ENCODE measurements around the gene HCLS1.

HCLS1 gene

DNA sequence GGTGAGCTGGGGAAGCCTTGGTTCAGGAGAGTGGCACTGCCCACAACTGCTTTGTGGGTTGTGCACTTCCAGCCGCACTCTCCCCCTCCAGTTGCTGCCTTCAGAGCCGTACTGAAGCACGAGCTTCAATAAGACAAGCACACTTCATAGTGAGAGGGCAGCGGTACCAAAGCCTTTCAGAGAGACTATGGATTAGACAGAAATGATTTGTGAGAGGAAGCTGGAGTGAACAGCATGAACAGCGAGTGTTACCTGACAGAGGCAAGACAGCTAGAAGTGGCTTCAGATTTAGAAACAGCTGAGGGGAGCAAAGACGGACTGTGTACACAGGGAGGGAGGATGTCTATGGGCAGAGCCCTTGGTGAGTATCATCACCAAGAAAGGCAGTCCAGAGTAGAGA is 31.1 kb downstream of the HCLS1 start:
- TF ChIP-seq SIN3A (IDR thresholded peaks at IDR 0.05; ENCODE audit: borderline replicate concordance, insufficient read depth, low read length) = no peak
- TF ChIP-seq POLR2AphosphoS5 (IDR thresholded peaks at IDR 0.05; ENCODE audit: low read depth, low read length) = no peak
- TF ChIP-seq, protein P1, sequence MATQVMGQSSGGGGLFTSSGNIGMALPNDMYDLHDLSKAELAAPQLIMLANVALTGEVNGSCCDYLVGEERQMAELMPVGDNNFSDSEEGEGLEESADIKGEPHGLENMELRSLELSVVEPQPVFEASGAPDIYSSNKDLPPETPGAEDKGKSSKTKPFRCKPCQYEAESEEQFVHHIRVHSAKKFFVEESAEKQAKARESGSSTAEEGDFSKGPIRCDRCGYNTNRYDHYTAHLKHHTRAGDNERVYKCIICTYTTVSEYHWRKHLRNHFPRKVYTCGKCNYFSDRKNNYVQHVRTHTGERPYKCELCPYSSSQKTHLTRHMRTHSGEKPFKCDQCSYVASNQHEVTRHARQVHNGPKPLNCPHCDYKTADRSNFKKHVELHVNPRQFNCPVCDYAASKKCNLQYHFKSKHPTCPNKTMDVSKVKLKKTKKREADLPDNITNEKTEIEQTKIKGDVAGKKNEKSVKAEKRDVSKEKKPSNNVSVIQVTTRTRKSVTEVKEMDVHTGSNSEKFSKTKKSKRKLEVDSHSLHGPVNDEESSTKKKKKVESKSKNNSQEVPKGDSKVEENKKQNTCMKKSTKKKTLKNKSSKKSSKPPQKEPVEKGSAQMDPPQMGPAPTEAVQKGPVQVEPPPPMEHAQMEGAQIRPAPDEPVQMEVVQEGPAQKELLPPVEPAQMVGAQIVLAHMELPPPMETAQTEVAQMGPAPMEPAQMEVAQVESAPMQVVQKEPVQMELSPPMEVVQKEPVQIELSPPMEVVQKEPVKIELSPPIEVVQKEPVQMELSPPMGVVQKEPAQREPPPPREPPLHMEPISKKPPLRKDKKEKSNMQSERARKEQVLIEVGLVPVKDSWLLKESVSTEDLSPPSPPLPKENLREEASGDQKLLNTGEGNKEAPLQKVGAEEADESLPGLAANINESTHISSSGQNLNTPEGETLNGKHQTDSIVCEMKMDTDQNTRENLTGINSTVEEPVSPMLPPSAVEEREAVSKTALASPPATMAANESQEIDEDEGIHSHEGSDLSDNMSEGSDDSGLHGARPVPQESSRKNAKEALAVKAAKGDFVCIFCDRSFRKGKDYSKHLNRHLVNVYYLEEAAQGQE (IDR thresholded peaks at IDR 0.05; ENCODE audit: insufficient read depth in 1 of 2, low read depth in 2 of 2, low read length in 2 of 2) = no peak
- TF ChIP-seq FOXP2 (optimal IDR thresholded peaks at IDR 0.05; ENCODE audit: borderline replicate concordance, extremely low read depth, extremely low read length, insufficient read depth) = no peak
- no peak for TF ChIP-seq TAF1 (IDR thresholded peaks at IDR 0.05; ENCODE audit: borderline replicate concordance, insufficient read depth, low read length)

DNA sequence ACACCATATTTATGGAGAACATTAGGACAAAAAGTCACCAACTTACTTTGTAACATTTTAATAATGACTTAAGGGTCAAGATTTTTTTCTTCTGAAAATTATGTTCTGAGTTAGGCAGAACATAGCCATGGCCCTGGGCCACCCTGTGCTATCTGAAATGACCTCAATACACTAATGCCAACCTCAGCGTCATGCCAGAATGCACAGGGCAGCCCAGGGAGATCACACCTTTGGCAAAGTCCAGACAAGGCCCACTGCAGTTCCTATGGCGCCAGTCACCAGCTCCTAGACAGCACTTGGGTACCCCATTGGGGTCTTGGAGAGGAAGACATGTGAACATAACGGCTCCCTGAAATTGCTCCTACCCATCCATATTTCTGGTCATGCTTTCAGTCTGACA is 33.1 kb downstream of the HCLS1 start:
- no peak for TF ChIP-seq SIN3A (IDR thresholded peaks at IDR 0.05; ENCODE audit: borderline replicate concordance, insufficient read depth, low read length)
- no peak for TF ChIP-seq TAF1 (IDR thresholded peaks at IDR 0.05; ENCODE audit: borderline replicate concordance, insufficient read depth, low read length)
- TF ChIP-seq FOXP2 (optimal IDR thresholded peaks at IDR 0.05; ENCODE audit: borderline replicate concordance, extremely low read depth, extremely low read length, insufficient read depth) = no peak
- TF ChIP-seq, protein P1 (IDR thresholded peaks at IDR 0.05; ENCODE audit: insufficient read depth in 1 of 2, low read depth in 2 of 2, low read length in 2 of 2) = no peak
- TF ChIP-seq POLR2AphosphoS5 (IDR thresholded peaks at IDR 0.05; ENCODE audit: low read depth, low read length) = no peak

DNA sequence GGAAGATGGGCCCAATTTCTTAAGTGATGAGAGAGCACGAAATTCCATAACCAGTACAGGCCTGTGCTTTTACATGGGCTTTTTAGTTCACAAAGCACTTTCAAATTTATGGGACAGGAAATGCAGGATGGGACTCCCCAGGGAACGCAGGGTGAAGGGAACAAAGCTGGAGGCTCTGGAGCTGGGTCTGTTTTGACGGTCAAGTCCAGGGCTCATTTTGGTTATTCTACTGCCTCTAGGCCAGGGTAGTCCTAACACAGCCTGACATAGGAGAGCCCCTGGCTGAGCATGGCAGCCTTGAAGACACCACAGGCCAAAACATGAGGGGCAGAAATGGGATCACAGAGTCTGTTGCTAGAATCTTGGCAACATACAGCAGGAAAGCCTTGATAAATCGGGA is 33.5 kb downstream of the HCLS1 start:
- TF ChIP-seq FOXP2 (optimal IDR thresholded peaks at IDR 0.05; ENCODE audit: borderline replicate concordance, extremely low read depth, extremely low read length, insufficient read depth) = no peak
- no peak for TF ChIP-seq POLR2AphosphoS5 (IDR thresholded peaks at IDR 0.05; ENCODE audit: low read depth, low read length)
- TF ChIP-seq, protein P1 (IDR thresholded peaks at IDR 0.05; ENCODE audit: insufficient read depth in 1 of 2, low read depth in 2 of 2, low read length in 2 of 2) = no peak

DNA sequence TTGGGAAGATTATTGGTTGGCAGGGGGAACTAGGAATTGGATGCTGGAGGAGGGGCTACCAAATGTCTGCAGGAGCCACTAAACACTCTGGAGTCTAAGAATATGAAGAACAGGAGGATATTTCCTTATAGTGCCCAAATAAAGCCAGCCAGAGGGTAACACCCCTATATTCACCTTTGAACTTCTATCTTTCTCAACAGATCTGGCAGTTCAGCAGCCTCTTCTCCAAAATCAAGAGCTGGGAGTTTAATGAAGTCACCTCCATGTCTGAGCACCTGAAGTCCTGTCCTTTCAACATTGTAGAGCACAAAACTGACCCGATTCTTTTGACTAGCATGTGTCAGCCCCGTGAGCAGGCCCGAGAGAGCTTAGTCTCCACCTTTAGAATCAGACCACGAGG is 34.2 kb downstream of the HCLS1 start:
- TF ChIP-seq FOXP2 (optimal IDR thresholded peaks at IDR 0.05; ENCODE audit: borderline replicate concordance, extremely low read depth, extremely low read length, insufficient read depth) (no peak), POLR2AphosphoS5 (IDR thresholded peaks at IDR 0.05; ENCODE audit: low read depth, low read length) (no peak)
- TF ChIP-seq, protein P1 (IDR thresholded peaks at IDR 0.05; ENCODE audit: insufficient read depth in 1 of 2, low read depth in 2 of 2, low read length in 2 of 2) = no peak

DNA sequence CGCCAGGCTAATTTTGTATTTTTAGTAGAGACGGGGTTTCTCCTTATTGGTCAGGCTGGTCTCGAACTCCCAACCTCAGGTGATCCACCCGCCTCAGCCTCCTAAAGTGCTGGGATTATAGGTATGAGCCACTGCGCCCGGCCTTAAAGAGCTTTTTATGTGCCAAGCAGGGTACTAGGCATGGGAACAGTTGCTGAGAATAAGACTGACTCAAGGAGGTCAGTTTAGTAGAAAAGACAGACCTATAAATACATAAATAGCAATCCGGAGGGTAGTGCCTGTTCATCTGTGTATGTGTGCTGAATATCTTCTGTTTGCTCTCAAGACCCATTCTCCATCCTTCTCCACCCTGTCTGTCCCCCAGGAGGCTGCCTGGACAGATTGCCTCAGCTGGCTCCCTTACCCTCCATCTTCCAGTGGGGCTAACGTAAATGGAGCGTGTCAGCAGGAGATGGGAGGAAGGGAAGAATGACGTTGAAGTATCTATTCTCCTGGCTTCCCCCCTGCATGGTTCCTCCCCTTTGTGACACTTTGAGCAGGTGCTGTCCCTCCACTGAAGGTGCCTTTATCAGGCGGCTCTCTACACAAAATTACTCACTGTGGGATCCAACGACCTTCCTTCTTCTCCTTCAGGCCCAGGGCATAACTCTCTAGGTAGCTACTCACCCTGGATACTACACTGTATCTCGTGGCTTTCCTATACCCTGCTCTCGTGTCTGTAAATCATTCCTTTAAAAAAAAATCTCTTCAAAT is 36.4 kb downstream of the HCLS1 start:
- TF ChIP-seq FOXP2 (optimal IDR thresholded peaks at IDR 0.05; ENCODE audit: borderline replicate concordance, extremely low read depth, extremely low read length, insufficient read depth) (no peak), TAF1 (IDR thresholded peaks at IDR 0.05; ENCODE audit: borderline replicate concordance, insufficient read depth, low read length) (no peak), POLR2AphosphoS5 (IDR thresholded peaks at IDR 0.05; ENCODE audit: low read depth, low read length) (no peak), SIN3A (IDR thresholded peaks at IDR 0.05; ENCODE audit: borderline replicate concordance, insufficient read depth, low read length) (no peak)
- TF ChIP-seq, protein P1 (IDR thresholded peaks at IDR 0.05; ENCODE audit: insufficient read depth in 1 of 2, low read depth in 2 of 2, low read length in 2 of 2) = no peak
